Measurements from ENCODE around the gene GPR160. TPM values are rescaled to one million over a fixed set of nuclear protein-coding genes. Genes with fewer than 3 reads are reported as not detected.
"Not testable (repeated sequence)": the region's sequence is repeated elsewhere in the genome, so short reads cannot be mapped to it uniquely, and the experiment has no call there.

Gene GPR160, protein sequence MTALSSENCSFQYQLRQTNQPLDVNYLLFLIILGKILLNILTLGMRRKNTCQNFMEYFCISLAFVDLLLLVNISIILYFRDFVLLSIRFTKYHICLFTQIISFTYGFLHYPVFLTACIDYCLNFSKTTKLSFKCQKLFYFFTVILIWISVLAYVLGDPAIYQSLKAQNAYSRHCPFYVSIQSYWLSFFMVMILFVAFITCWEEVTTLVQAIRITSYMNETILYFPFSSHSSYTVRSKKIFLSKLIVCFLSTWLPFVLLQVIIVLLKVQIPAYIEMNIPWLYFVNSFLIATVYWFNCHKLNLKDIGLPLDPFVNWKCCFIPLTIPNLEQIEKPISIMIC
- 1.0 TPM for total RNA-seq
- long read RNA-seq, partial matches to known transcripts, result 0 of 1 reads
- long read RNA-seq, other reads (novel, unspliced or antisense), result 1 of 1 reads

DNA sequence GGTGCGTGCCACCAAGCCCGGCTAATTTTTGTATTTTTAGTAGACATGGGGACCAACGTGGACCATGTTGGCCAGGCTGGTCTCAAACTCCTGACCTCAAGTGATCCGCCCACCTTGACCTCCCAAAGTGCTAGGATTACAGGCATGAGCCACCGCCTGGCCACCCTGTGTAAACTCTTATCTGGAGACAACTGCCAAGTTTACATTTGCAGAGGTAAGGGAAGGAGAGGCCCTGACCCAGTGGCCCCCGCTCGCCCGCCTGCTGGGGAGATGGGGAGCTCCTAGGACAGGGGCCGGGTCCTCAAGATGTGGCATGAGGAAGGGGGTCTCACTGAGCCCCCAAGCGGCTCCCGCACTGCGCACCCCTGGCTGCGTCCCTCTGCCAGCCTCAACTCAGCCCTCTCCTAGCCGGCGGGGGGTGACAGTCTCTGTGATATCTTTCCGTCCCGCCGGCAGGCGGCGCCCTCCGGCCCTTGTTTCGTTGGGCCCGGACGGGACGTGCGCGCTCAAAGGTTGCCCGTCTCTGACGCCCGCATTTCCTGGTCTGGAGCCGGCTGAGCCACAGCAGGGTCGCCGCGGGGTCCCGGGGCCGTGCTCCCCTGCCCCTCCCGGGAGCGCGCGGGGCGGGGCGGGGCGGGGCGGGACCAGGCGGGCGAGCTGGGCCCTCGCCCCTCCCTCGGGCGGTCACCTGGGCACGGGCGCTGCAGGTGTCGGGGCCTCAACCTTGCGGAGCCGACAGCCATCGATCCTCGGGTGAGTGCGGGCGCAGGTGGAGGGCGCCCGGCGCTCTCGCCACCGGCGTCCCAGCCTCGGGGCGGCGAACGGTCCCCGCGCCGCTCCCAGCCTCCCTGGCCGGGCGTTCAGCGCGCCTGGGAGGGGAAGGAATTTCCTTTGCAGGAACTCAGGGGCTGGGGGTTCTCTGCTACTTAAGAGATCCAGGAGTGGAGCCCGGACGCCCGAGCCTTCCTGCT is at the start of gene GPR160:
Gene GPR160 (plus strand): TSS at position 533 of the 971 bp plus-strand sequence. CDS start 45,978 bp downstream, outside the sequence.
- DNase-seq (peak; percentile 83), ATAC-seq (peak; percentile 88)
- intact Hi-C loops (cut with micrococcal nuclease), result no loop called here

DNA sequence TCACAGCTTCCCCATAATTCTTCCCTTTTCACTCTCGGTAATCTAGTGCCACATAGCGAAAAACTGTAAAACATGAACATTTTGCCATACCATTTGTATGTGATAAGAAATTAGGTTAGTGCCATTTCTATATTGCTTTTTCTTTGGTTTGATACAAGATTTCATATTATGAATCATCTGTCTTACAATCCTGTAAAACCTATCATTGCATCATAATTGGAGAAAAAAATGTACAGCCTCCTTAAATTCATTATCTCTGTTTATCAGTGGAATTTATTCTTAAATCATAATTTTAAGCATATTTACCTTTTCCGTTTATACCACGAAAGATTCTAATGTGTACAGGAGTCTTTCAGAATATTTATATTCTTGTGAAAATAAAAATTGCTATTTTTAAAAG is 47.4 kb upstream of the GPR160 start:
- DNase-seq (no peak), ATAC-seq (no peak)
- intact Hi-C loops (cut with micrococcal nuclease), result no loop called here

DNA sequence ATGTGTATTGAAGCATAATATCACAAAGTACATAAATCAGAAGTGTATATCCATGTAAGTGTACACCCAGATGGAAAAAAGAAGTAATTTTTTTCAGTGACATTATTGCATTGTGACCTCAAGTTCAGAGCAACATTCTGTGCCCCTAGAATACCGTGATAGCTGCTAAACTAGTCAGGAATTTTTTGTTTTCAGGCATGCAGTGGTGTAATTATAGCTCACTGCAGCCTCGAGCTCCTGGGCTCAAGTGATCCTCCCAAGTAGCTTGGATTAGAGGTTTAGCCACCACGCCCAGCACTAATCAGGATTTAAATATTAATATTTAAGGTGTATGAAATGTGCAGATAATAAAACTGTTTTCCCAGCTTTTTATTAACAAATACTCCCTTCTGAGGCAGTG is 45.6 kb upstream of the GPR160 start:
- ATAC-seq (peak; percentile 79), DNase-seq (no peak)
- intact Hi-C loops (cut with micrococcal nuclease), result no loop called here

DNA sequence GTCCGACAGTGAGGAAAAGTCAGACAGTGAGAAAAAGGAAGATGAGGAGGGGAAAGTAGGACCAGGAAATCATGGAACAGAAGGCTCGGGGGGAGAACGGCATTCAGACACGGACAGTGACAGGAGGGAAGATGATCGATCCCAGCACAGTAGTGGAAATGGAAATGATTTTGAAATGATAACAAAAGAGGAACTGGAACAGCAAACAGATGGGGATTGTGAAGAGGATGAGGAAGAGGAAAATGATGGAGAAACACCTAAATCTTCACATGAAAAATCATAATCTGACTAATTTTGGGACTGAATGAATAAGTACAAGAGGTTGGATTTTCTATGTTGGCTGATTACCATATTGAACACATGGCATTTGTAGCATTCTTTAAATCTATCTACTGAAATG is 45.0 kb upstream of the GPR160 start:
- no peak for ATAC-seq
- no peak for DNase-seq
- intact Hi-C loops (cut with micrococcal nuclease), result no loop called here

DNA sequence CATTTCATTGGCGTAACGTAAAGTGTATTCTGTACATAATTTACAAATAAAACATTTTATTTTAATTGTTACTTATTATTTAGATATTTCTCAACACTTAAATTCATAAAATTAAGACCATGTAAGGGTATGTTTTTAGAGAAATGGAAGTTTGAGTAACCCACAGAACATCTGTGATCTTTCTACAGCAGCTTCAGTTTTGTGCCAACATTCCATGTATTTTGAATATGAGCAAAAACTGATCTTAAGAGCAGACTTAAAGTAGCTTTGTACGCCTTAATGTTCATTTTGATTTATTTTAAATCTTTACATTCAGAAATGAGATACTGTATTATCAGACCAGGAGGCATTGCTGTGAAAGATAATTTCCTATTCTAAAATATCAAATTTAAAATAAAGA is 44.0 kb upstream of the GPR160 start:
- no peak for ATAC-seq

DNA sequence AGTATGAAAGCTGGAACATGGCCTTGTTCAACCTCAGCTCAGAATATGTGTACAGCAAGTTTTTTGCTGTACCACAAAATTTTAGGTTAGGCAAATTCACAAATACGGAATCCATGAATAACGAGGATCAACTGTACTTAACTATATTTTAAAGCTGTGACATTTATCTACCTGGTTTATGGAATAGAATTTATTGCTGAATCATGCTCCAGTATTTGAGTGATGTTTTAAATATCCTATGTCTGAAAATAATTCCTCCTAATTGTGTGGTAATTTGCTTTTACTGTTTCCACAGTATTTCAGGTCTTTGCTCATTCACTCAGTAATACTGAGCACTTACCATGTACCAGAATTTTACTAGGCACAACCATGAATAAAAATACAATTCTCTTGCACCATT is 41.7 kb upstream of the GPR160 start:
- no peak for DNase-seq
- intact Hi-C loops (cut with micrococcal nuclease), result no loop called here
- no peak for ATAC-seq

More for the DNA sequence above, 44.0 kb upstream of the GPR160 start:
- no peak for DNase-seq
- intact Hi-C loops (cut with micrococcal nuclease), result no loop called here

DNA sequence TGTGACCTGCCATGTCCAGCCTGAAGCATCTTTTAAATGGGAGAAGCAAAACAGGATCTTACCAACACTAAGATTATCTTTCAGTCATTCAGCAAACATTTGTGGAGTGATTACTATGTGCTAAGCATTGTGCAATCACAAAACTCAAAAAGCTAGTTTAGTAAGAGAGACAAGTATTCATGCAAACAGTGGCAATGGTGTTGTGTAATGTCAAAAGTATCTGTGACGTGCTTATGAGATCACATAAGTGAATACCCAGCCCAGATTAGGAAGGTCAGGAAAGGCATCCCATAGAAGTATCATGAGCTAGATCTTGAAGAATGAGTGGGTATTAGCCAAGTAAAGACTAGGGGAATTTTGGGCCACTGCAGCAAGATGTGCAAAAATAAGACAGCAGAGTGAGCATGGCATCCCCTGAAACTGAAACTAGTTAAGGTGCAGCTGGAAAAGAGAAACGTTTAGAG is 39.1 kb upstream of the GPR160 start:
- ATAC-seq (no peak), DNase-seq (no peak)
- intact Hi-C loops (cut with micrococcal nuclease), result no loop called here

DNA sequence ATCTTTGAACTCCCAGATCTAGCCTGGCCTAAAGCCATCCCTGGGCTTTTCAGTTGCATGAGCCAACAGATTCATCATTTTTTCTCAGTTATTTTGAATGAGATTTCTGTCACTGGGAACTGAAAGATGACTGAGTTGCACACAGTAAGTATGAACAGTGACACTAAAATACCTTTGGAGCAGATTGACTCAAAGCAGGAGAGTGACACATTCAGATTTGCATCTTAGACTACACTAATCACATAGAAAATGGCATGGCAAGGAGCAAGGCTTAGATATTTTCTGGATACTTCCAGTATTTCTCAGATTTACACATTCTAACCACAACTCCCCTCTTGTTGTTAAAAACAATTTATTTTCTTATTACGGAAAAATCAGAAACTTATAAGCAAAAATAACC is 38.4 kb upstream of the GPR160 start:
- intact Hi-C loops (cut with micrococcal nuclease), result no loop called here
- DNase-seq (no peak), ATAC-seq (no peak)

DNA sequence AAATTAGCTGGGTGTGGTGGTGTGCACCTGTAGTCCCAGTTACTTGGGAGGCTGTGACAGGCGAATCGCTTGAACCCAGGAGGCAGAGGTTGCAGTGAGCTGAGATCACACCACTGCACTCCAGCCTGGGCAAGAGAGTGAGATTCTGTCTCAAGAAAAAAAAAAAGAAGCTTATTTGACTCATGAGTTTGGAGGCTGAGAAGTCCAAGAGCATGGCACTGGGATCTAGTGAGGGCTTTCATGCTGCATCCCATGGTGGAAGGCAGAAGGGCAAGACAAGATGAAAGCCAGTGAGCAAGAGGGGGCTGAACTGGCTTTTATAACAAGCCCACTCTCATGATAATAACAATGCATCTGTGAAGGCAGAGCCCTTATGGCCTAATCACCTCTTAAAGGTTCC is 37.7 kb upstream of the GPR160 start:
- intact Hi-C loops (cut with micrococcal nuclease), result no loop called here
- DNase-seq (no peak), ATAC-seq (no peak)

DNA sequence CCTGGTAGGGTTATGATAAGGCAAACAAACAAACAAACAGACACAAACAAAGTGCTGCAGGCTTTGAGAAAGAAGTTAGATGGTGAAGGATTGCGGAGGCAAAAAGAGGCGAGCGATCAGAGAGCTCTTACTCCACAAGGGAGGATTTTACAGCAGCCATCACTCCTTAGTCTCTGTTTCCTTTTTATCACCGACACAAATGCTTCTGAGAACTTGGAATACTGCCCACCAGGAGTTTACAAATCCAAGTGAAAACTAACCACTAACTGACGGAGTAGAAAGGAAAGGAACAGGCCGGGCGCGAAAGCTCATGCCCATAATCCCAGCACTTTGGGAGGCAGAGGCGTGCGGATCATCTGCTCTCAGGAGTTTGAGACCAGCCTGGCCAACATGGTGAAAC is 35.6 kb upstream of the GPR160 start:
- intact Hi-C loops (cut with micrococcal nuclease), result no loop called here

DNA sequence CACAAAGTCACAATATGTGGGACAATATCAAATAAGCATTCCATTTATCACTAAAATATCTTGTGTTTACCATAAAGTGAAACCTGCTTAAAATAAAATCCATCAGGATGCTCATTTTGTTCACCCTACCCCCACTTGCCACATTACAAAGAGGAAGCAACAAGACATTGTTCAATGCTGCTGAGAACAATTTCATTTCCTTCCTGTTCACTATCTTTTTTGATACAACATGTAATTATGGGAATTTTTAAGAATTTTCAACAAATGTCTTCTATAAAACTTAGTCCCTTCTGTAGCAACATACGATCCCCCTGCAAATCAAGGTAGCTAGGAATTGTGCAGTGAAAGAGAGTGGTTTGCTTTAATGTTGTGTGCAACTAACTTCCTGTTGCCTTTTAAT is 34.9 kb upstream of the GPR160 start:
- intact Hi-C loops (cut with micrococcal nuclease), result no loop called here
- no peak for DNase-seq
- ATAC-seq, result no peak

More for the DNA sequence above, 35.6 kb upstream of the GPR160 start:
- ATAC-seq, result no peak
- DNase-seq, result no peak

DNA sequence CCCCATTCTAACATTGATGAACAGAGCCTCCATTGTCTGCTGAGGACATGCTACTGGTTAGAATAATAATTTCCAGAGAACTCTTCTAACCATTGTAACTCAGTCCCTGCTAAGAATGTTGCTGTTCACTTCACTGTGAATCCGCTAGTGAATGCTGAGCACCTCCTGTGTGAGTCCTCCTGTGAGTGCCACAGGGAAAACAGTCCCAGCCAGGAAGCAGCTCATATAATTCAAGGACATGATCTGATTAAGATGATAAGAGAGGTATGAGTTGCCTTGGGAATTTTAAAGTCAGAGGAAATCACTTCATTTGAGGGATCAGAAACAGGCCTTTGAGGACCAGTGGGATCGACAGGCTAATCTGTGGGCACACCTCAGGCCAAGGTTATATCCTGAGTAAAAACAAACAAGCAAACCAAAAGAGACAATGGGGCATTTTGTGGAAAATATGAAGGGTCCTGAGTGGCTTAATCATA is 33.9 kb upstream of the GPR160 start:
- intact Hi-C loops (cut with micrococcal nuclease), result no loop called here
- ATAC-seq (peak; percentile 22), DNase-seq (no peak)

DNA sequence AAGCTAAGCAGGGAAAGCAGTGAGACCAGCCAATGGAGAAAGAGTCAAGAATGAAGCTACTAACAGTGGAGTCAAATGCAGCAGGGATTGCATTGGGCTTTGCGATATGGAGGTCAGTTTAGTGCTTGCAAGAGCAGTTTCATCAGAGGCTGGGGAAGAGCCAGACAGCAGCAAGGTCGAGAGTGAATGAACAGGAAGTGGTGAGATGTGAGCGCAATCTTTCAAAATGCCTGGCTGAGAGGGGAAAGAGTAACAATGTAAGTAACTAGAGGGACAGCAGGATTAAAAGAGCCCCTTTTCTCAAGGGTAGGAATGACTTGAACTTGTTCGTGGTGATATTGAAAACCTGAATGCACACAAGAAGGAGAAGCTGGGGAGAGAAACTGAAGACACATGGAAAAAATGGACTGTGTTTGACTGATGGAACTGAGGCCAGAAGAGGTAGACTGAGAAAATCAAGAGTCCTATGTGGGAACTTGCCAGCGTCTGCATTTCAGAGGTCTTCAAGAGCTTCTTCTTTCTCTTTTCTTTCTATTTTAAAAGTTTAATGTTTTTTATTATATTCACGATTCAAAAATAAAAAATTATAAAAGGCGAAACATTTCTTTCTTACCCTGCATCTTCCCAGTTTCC is 30.6 kb upstream of the GPR160 start:
- no peak for DNase-seq
- intact Hi-C loops (cut with micrococcal nuclease), result no loop called here
- no peak for ATAC-seq

DNA sequence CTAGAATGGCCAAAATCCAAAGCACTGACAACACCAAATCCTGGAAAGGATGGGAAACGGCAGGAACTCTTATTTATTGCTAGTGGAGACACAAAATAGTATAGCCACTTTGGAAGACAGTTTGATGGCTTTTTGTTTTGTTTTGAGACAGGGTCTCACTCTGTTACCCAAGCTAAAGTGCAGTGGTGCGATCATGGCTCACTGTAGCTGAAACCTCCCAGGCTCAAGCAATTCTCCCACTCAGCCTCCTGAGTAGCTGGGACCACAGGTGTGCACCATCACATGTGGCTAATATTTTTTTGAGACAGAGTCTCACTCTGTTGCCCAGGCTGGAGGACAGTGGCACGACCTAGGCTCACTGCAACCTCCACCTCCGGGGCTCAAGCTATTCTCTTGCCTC is 27.3 kb upstream of the GPR160 start:
- DNase-seq, result no peak
- intact Hi-C loops (cut with micrococcal nuclease), result no loop called here
- ATAC-seq, result no peak

DNA sequence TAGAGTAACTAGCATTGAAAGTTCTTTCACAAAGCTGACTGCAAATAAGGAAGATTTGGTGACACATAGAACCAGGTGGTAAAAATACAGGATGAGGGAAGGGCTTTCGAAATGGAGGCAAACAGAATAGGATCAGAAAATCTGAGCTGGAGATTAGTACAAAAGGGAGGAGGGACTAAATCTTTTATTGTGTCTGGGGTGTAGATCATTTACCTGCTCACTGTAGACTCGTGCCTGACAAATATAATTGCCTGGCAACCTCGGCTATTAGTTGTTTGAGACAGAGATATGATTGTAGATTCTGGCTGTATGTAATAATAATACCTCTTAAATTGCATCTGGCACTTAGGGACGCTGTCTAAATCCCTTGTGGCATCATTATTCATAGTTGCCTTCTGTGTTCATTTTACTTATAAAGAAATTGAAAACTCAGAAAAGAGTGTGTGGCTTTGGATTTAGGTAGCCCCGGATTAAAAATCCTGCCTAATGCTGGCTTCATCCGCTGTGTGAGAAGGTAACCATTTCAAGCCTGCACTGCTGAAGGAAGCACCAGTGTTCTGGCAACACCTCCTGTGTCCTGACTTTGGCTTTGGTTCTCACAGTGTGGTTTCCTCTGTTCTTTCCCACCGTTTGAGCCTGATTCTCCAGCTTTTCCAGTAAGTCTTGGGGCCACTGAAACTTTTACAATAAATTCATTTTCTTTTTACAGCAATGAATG is 25.0 kb upstream of the GPR160 start:
- no peak for DNase-seq
- ATAC-seq, result no peak
- intact Hi-C loops (cut with micrococcal nuclease), result no loop called here

DNA sequence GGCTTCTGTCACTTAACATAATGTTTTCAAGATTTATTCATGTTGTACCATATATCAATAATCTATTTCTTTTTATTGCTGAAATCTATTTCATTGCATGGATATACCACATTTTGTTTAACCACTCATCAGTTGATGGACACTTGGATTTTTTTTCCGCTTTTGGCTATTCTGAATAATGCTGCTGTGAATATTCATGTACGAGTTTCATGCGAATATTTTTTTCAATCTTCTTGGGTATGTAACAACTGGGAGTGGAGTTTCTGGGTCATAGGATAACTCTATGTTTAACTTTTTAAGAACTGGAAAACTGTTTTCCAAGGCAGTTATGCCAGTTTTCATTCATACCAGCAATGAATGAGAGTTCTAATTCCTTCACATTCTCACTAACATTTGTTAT is 21.7 kb upstream of the GPR160 start:
- DNase-seq, result no peak
- ATAC-seq, result no peak
- intact Hi-C loops (cut with micrococcal nuclease), result no loop called here

DNA sequence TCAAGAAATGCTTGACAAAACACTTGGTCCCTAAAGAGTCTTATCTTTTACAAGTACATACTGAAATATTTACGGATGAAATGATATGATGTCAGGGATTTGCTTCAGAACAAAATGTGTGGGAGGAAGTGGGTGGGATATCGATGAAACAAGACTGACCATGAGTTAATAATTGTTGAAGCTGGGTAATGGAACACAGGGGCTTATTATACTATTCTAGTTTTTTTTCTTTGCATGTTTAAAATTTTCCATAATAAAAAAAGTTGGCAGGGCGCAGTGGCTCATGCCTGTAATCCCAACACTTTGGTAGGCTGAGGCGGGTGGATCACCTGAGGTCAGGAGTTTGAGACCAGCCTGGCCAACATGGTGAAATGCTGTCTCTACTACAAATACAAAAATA is 18.5 kb upstream of the GPR160 start:
- intact Hi-C loops (cut with micrococcal nuclease); DNase-seq; ATAC-seq: not testable (repeated sequence)

DNA sequence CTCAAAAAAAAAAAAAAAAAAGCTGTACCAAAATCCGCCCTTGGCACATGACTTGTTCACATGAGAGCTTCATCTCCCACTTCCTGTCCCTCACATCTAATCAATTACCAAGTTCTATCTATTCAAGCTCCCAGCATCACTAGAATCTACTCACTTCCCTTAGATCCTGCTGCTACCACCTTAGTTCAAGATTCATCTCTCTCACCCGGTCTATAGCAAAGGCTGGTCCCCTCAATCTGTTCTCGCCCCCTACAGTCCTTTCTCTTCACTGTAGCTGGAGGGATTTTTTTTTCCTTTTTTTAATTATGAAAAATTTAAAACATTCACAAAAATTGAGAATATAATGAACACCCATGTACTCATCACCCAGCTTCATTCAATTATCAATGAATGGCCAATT is 16.7 kb upstream of the GPR160 start:
- ATAC-seq (no peak), DNase-seq (no peak)
- intact Hi-C loops (cut with micrococcal nuclease), result no loop called here

DNA sequence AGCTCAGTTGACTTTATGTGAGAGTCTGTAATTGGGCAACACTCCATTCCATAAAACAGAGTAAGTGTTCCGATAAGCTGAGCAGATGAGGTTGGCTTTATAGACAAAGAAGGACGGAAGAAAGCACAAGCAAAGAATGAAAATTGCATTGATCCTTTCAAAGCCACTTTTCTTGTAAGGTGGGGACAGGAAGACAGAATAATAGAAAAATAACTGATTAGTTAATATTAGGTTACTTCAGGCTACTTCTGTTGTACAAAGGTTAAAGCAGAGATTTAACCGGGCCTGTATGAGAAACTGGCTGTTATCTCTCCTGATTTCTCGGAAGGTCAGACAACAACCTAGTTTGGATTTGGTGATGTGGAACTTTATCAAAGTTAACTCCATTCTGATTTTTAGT is 15.5 kb upstream of the GPR160 start:
- ATAC-seq (no peak), DNase-seq (no peak)
- intact Hi-C loops (cut with micrococcal nuclease), result no loop called here

All from left ventricle myocardium superior (tissue), 1 donor.